ENCODE data around the gene FAM13C.

Gene FAM13C

GRCh38 chr10:59360605-59361405 lies 1.5 kb downstream of the FAM13C start:
- no peak for DNase-seq

GRCh38 chr10:59358576-59358975 lies 3.8 kb downstream of the FAM13C start:
- DNase-seq: no peak

GRCh38 chr10:59354434-59354833 lies 7.9 kb downstream of the FAM13C start:
- DNase-seq: no peak

- DNase-seq: no peak
These were observed 11.8 kb downstream of the FAM13C start for GRCh38 chr10:59350558-59350957.

- DNase-seq: no peak
These were observed 16.0 kb downstream of the FAM13C start for GRCh38 chr10:59346321-59346720.

- no peak for DNase-seq
These were observed 19.6 kb downstream of the FAM13C start for GRCh38 chr10:59342723-59343122.

GRCh38 chr10:59342000-59342399 lies 20.3 kb downstream of the FAM13C start:
- DNase-seq: no peak

GRCh38 chr10:59340285-59340684 lies 22.1 kb downstream of the FAM13C start:
- no peak for DNase-seq

GRCh38 chr10:59339351-59339750 lies 23.0 kb downstream of the FAM13C start:
- no peak for DNase-seq

- no peak for DNase-seq
These were observed 25.1 kb downstream of the FAM13C start for GRCh38 chr10:59337201-59337652.

- no peak for DNase-seq
These were observed 25.7 kb downstream of the FAM13C start for GRCh38 chr10:59336632-59337031.

GRCh38 chr10:59335497-59335896 lies 26.9 kb downstream of the FAM13C start:
- no peak for DNase-seq

GRCh38 chr10:59333701-59334100 lies 28.6 kb downstream of the FAM13C start:
- no peak for DNase-seq

GRCh38 chr10:59332581-59332980 lies 29.8 kb downstream of the FAM13C start:
- no peak for DNase-seq

GRCh38 chr10:59331661-59332060 lies 30.7 kb downstream of the FAM13C start:
- no peak for DNase-seq

GRCh38 chr10:59325116-59325515 lies 37.2 kb downstream of the FAM13C start:
- DNase-seq: no peak

- DNase-seq: no peak
These were observed 37.8 kb downstream of the FAM13C start for GRCh38 chr10:59324597-59324996.

GRCh38 chr10:59323831-59324401 lies 38.4 kb downstream of the FAM13C start:
- no peak for DNase-seq

GRCh38 chr10:59323036-59323459 lies 39.3 kb downstream of the FAM13C start:
- no peak for DNase-seq

GRCh38 chr10:59322131-59322530 lies 40.2 kb downstream of the FAM13C start:
- DNase-seq: no peak

GRCh38 chr10:59320355-59320754 lies 42.0 kb downstream of the FAM13C start:
- no peak for DNase-seq

GRCh38 chr10:59319854-59320253 lies 42.5 kb downstream of the FAM13C start:
- DNase-seq: no peak

- DNase-seq: no peak
These were observed 45.3 kb downstream of the FAM13C start for GRCh38 chr10:59317066-59317465.

GRCh38 chr10:59315465-59315864 lies 46.9 kb downstream of the FAM13C start:
- no peak for DNase-seq

- DNase-seq: no peak
These were observed 48.1 kb downstream of the FAM13C start for GRCh38 chr10:59314268-59314667.
